GM12892 (cell line): ENCODE results near the gene ZDHHC11.

Source experiments
- POLR2A ChIP-seq: IDR thresholded peaks from 2 replicates; pipeline ENCODE4 v1.6.1; 2011; ENCODE audit warnings: low read depth, low read length, control low read depth
- POLR2AphosphoS5 ChIP-seq: IDR thresholded peaks from 2 replicates; pipeline ENCODE4 v1.6.1; 2011; ENCODE audit warnings: low read depth, low read length, control low read depth
- TAF1 ChIP-seq: IDR thresholded peaks from 2 replicates; pipeline ENCODE4 v1.6.1; 2011; ENCODE audit warnings: low read depth, mild to moderate bottlenecking, control low read depth, low read length, borderline replicate concordance

DNA sequence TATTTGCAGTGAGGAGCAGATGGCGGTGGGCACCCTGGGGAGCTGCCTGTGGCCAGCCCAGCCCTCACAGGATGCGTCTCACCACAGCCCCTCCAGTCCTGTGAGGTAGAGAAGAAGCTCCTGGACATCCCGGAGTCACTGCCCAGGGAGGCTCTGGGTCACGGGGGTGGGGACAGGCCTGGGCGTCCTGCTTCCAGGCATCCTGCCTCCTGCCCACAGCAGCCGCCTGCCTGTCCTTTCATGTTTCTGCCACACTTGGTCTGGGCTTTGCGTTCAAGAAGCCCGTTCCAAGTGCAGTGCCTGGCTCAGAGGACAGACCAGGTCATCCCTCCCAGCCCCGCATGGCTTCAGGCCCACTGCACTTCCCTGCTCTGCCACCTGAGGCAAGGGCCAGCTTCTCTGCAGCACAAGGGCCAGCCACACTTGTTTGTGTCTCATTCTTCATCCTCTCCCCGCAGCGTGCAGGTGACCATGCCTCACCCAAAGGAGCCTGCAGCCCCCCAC, 104.5 kb downstream of the ZDHHC11 start:
- TF ChIP-seq POLR2A (no peak), POLR2AphosphoS5 (no peak), TAF1 (no peak)
